BLaER1 treated with 17β-estradiol and CSF1 and Interleukin-3, amounts not matched to agents 10 nM and 100 nM (cell line): ENCODE results near the gene ZNF460.

Experiments
- H3K27ac ChIP-seq, 11 experiments: shearing (Covaris generic); formaldehyde crosslinking; 2 replicates each; pipeline ENCODE4 v1.8.1; 2022
- H3K27me3 ChIP-seq, 11 experiments: shearing (Covaris generic); formaldehyde crosslinking; 2 replicates each; pipeline ENCODE4 v1.8.1; 2022
- H3K36me3 ChIP-seq, 11 experiments: shearing (Covaris generic); formaldehyde crosslinking; 2 replicates each; pipeline ENCODE4 v1.8.1; 2022
- H3K4me1 ChIP-seq, 10 experiments: shearing (Covaris generic); formaldehyde crosslinking; 2 replicates each; pipeline ENCODE4 v1.8.1; 2022
- H3K4me2 ChIP-seq, 11 experiments: shearing (Covaris generic); formaldehyde crosslinking; 2 replicates each; pipeline ENCODE4 v1.8.1; 2022
- H3K4me3 ChIP-seq, 10 experiments: shearing (Covaris generic); formaldehyde crosslinking; 2 replicates each; pipeline ENCODE4 v1.8.1; 2022
- H3K9ac ChIP-seq, 11 experiments: shearing (Covaris generic); formaldehyde crosslinking; 2 replicates each; pipeline ENCODE4 v1.8.1; 2022
- H3K9me3 ChIP-seq, 11 experiments: shearing (Covaris generic); formaldehyde crosslinking; replicated peaks in 1 of 11; 2 replicates each; pipeline ENCODE4 v1.8.1; 2022
- H4K20me1 ChIP-seq, 11 experiments: shearing (Covaris generic); formaldehyde crosslinking; 2 replicates each; pipeline ENCODE4 v1.8.1; 2022
- Cebpa-rat ChIP-seq, 11 experiments: shearing (Covaris generic); IDR thresholded peaks; 2 replicates each; pipeline ENCODE4 v1.8.1; 2022

The ZNF460 gene

DNA sequence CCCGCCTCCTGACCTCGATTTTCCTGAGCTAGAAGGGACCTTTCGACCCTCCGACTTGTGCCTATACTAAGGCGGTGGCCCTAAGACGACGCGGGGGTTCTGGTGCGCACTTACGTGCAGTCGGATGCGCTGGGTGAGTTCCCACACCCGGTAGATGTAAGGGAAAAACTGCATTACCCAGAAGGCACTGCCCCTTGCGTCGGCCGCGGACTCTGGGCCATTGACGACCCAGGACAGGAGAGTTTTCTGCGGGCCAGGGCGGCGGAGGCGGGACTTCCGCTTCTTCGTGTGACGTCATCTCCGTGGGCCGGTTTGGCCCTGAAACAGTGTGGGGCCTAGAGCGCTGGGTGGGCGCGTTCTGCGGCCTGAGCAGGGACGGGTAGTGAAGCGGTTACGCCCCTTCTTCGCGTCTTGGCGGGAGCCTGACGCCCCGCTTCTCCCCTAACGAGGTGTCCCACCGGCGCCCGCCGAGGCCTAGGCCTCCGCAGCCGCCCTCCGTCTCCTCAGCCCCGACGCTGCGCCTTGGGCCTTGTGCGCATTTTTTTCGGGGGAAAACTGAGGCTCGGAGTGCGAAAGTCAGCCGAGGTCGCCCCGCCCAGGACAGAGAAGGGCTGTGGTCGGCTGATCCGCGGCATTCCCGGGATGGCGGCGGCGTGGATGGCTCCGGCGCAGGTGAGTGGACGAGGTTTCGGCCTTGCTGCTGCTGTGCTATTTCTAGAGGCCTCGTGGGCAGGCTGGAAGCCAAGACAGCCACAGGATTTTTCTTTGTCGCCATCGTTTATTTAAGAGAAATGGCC lies at the start of gene ZNF460:
ZNF460 (plus strand) TSS at position 321 of the 797 bp plus-strand sequence; CDS start at position 643, 322 bp downstream.
- no peak for TF ChIP-seq Cebpa-rat (IDR thresholded peaks at IDR 0.05)
- Histone ChIP-seq H3K4me3 (peak within 1 kb of the TSS; percentile 67 to 100 (median 92)), H3K9ac (peak within 1 kb of the TSS; percentile 94 to 99 (median 98)), H3K4me1 (peaks cover 20 to 33% (median 27%) of the 10 kb centered on the region in 10 experiments), H3K27ac (peak within 1 kb of the TSS; percentile 90 to 98 (median 96)), H4K20me1 (peaks cover 35 to 48% (median 45%) of the 10 kb centered on the region in 11 experiments; a peak in 20 of 22 replicates), H3K27me3 (no peaks in the 10 kb centered on the region), H3K4me2 (peak within 1 kb of the TSS; percentile 82 to 99 (median 95)), H3K36me3 (peaks cover 22 to 39% (median 37%) of the 10 kb centered on the region in 11 experiments), H3K9me3 (no peaks in the 10 kb centered on the region)

DNA sequence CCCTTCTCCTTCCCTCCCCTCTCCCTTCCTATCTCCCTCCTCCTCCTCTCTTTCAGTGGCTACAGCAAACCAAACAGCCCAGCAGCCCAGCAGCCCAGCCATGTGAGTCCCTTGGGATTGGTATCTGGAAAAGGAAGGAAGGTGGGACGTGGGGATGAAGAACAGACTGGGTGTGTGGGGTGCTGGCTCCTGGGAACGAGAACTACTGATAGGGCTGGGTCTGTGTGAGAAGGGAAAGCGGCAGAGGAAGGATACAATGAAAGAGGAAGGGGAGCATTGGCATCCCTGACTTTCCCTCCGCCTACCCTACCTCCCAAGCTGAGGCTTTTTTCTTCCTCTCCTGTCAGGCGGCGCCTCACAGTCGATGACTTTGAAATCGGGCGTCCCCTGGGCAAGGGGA lies 48.6 kb upstream of the ZNF460 start:
- no peak overlapping the region for H3K4me3 ChIP-seq
- H3K36me3 ChIP-seq: no peaks in the 10 kb centered on the region
- peaks cover 0 to 6% (median 0%) of the 10 kb centered on the region in 11 experiments; a peak in 3 of 22 replicates for H3K9me3 ChIP-seq
- peak overlapping the region; percentile 52 to 94 (median 84) for H3K4me2 ChIP-seq
- H3K9ac ChIP-seq: peak overlapping the region in 2 of 11 experiments; percentile 22 to 52; a peak in 2 of 22 replicates
- peaks cover 0 to 94% (median 79%) of the 10 kb centered on the region in 11 experiments; a peak in 18 of 22 replicates for H4K20me1 ChIP-seq
- no peak for TF ChIP-seq Cebpa-rat (IDR thresholded peaks at IDR 0.05)
- H3K27me3 ChIP-seq: peaks cover 47 to 88% (median 60%) of the 10 kb centered on the region in 11 experiments
- H3K4me1 ChIP-seq: peaks cover 30 to 39% (median 35%) of the 10 kb centered on the region in 10 experiments
- H3K27ac ChIP-seq: peak overlapping the region in 2 of 11 experiments; percentile 47 to 54; a peak in 2 of 22 replicates

GRCh38 chr19:57233207-57233606 lies 47.1 kb upstream of the ZNF460 start:
- 0 out of 22 replicates have a peak overlapping the region, but pooled peaks of 2 of the 11 experiments have one; percentile 10 to 17 for H3K27ac ChIP-seq
- H3K36me3 ChIP-seq: no peaks in the 10 kb centered on the region
- H3K27me3 ChIP-seq: peaks cover 47 to 88% (median 64%) of the 10 kb centered on the region in 11 experiments
- peak overlapping the region in 2 of 10 experiments; percentile 4 to 32; a peak in 2 of 20 replicates for H3K4me3 ChIP-seq
- H3K4me1 ChIP-seq: peaks cover 30 to 39% (median 35%) of the 10 kb centered on the region in 10 experiments
- peak in 1 of 11 experiments; percentile 35; a peak in 1 of 22 replicates for TF ChIP-seq Cebpa-rat (IDR thresholded peaks at IDR 0.05)
- H4K20me1 ChIP-seq: peaks cover 0 to 79% (median 65%) of the 10 kb centered on the region in 11 experiments; a peak in 18 of 22 replicates
- no peak overlapping the region for H3K9ac ChIP-seq
- H3K9me3 ChIP-seq: peaks cover 0 to 6% (median 0%) of the 10 kb centered on the region in 11 experiments; a peak in 3 of 22 replicates
- peak overlapping the region; percentile 52 to 94 (median 80) for H3K4me2 ChIP-seq

DNA sequence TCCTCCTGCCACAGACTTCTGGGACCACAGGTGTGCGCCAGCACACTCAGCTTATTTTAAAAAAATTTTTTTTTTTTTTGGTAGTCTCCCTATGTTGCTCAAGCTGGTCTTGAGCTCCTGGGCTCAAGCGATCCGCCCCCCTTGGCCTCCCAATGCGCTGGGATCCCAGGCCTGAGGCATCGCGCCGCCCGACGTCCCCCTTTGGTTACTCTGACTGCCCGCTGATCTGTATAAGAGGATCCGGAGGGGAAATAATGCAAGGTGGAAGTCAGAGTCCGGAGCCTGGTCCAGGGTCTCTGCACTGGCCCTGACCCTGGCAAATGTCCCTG lies 40.3 kb upstream of the ZNF460 start:
- Histone ChIP-seq H3K9me3 (no peaks in the 10 kb centered on the region), H3K9ac (peak overlapping the region; percentile 85 to 92 (median 89)), H3K27me3 (peaks cover 14 to 42% (median 23%) of the 10 kb centered on the region in 11 experiments), H3K4me3 (peak overlapping the region; percentile 79 to 91 (median 88)), H3K4me1 (peaks cover 18 to 25% (median 20%) of the 10 kb centered on the region in 10 experiments), H3K36me3 (peaks cover 11 to 18% (median 15%) of the 10 kb centered on the region in 11 experiments), H3K4me2 (peak overlapping the region; percentile 80 to 95 (median 90)), H3K27ac (peak overlapping the region; percentile 74 to 90 (median 85); a peak in 21 of 22 replicates), H4K20me1 (peaks cover 0 to 49% (median 7%) of the 10 kb centered on the region in 11 experiments; a peak in 16 of 22 replicates)
- TF ChIP-seq Cebpa-rat (IDR thresholded peaks at IDR 0.05): no peak

- H4K20me1 ChIP-seq: peaks cover 0 to 43% (median 1%) of the 10 kb centered on the region in 11 experiments; a peak in 11 of 22 replicates
- peaks cover 14 to 24% (median 18%) of the 10 kb centered on the region in 11 experiments for H3K36me3 ChIP-seq
- peak within 1 kb of the TSS; percentile 74 to 90 (median 85) for H3K27ac ChIP-seq
- TF ChIP-seq Cebpa-rat (IDR thresholded peaks at IDR 0.05): no peak
- peak within 1 kb of the TSS; percentile 85 to 92 (median 89) for H3K9ac ChIP-seq
- H3K4me3 ChIP-seq: peak within 1 kb of the TSS; percentile 79 to 91 (median 88)
- H3K27me3 ChIP-seq: peaks cover 8 to 36% (median 17%) of the 10 kb centered on the region in 11 experiments; a peak in 21 of 22 replicates
- H3K4me2 ChIP-seq: peak within 1 kb of the TSS; percentile 84 to 95 (median 91)
- H3K4me1 ChIP-seq: peaks cover 18 to 25% (median 20%) of the 10 kb centered on the region in 10 experiments
- H3K9me3 ChIP-seq: no peaks in the 10 kb centered on the region
Measured at GRCh38 chr19:57240311-57241090, 39.8 kb upstream of the ZNF460 start, which contains the start of gene ZNF805. ZNF805 (plus strand) TSS chr19:57240632; CDS start chr19:57240892, 260 bp downstream.

GRCh38 chr19:57241176-57241575 lies 39.1 kb upstream of the ZNF460 start:
- Histone ChIP-seq H3K4me1 (peaks cover 18 to 25% (median 20%) of the 10 kb centered on the region in 10 experiments), H3K4me3 (peak overlapping the region; percentile 79 to 91 (median 88)), H3K27ac (peak overlapping the region; percentile 74 to 90 (median 85)), H3K9ac (peak overlapping the region; percentile 85 to 92 (median 89)), H3K36me3 (peaks cover 21 to 30% (median 24%) of the 10 kb centered on the region in 11 experiments), H3K4me2 (peak overlapping the region; percentile 79 to 95 (median 90)), H3K9me3 (no peaks in the 10 kb centered on the region), H4K20me1 (peaks cover 0 to 40% (median 6%) of the 10 kb centered on the region in 11 experiments; a peak in 9 of 22 replicates), H3K27me3 (peaks cover 1 to 30% (median 10%) of the 10 kb centered on the region in 11 experiments; a peak in 19 of 22 replicates)
- no peak for TF ChIP-seq Cebpa-rat (IDR thresholded peaks at IDR 0.05)

DNA sequence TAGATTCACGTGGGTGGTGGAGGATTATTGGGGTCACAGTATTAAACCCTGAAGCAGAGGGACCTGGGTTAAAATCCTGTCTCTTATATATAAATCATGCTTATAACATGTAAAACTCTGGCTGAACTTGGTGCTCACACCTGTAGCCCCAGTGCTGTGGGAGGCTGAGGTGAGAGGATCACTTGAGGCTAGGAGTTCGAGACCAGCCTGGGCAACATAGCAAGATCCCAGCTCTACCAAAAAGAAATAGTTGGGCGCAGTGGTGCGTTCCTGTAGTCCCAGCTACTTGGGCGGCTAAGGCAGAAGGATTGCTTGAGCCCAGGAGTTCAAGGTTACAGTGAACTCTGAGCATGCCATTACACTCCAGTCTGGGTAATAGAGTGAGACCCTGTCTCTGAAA lies 37.5 kb upstream of the ZNF460 start:
- Histone ChIP-seq H4K20me1 (peaks cover 0 to 54% (median 16%) of the 10 kb centered on the region in 11 experiments; a peak in 10 of 22 replicates), H3K4me2 (peak overlapping the region in 2 of 11 experiments; percentile 93 to 95; a peak in 4 of 22 replicates), H3K27me3 (peaks cover 0 to 13% (median 0%) of the 10 kb centered on the region in 11 experiments; a peak in 5 of 22 replicates), H3K9ac (peak overlapping the region in 2 of 11 experiments; percentile 4 to 34; a peak in 1 of 22 replicates), H3K4me1 (peaks cover 18 to 25% (median 20%) of the 10 kb centered on the region in 10 experiments), H3K27ac (no peak overlapping the region), H3K4me3 (no peak overlapping the region), H3K36me3 (peaks cover 32 to 47% (median 39%) of the 10 kb centered on the region in 11 experiments), H3K9me3 (no peaks in the 10 kb centered on the region)
- no peak for TF ChIP-seq Cebpa-rat (IDR thresholded peaks at IDR 0.05)

GRCh38 chr19:57244513-57244912 lies 35.8 kb upstream of the ZNF460 start:
- TF ChIP-seq Cebpa-rat (IDR thresholded peaks at IDR 0.05): no peak
- peaks cover 45 to 63% (median 54%) of the 10 kb centered on the region in 11 experiments for H3K36me3 ChIP-seq

More at GRCh38 chr19:57244513-57244912, 35.8 kb upstream of the ZNF460 start:
- no peak overlapping the region for H3K4me3 ChIP-seq
- H3K4me1 ChIP-seq: peaks cover 18 to 25% (median 20%) of the 10 kb centered on the region in 10 experiments
- no peaks in the 10 kb centered on the region for H3K9me3 ChIP-seq
- no peaks in the 10 kb centered on the region for H3K27me3 ChIP-seq
- H3K9ac ChIP-seq: no peak overlapping the region
- no peak overlapping the region for H3K4me2 ChIP-seq
- no peak overlapping the region for H3K27ac ChIP-seq
- H4K20me1 ChIP-seq: peaks cover 0 to 57% (median 16%) of the 10 kb centered on the region in 11 experiments; a peak in 10 of 22 replicates
